SK-N-MC (cell line): ENCODE data around the gene UBAC2.

Source experiments
- DNase-seq: peaks from one replicate; pipeline ENCODE4 v3.0.0-alpha.2; 2011; ENCODE audit warnings: low read depth, low spot score
- H3K27ac ChIP-seq: fragments of 200-600 bp; sonication (generic); 2 replicates; pipeline ENCODE4 v1.5.1; 2016; ENCODE audit warnings: mixed run types
- H3K36me3 ChIP-seq: fragments of 200-600 bp; sonication (generic); 2 replicates; pipeline ENCODE4 v1.6.1; 2017; ENCODE audit warnings: antibody characterized with exemption, low read length, mixed read lengths; ENCODE audit not compliant: insufficient read depth
- H3K4me3 ChIP-seq: fragments of 200-600 bp; sonication (generic); 2 replicates; pipeline ENCODE4 v1.5.1; 2016
- H3K9ac ChIP-seq: fragments of 200-600 bp; sonication (generic); 2 replicates; pipeline ENCODE4 v1.8.0; 2017; ENCODE audit warnings: mixed run types, mixed read lengths; ENCODE audit not compliant: insufficient read length
- H3K9me3 ChIP-seq: fragments of 200-600 bp; sonication (generic); 2 replicates; pipeline ENCODE4 v1.6.1; 2017; ENCODE audit warnings: low read depth, mild to moderate bottlenecking, antibody characterized with exemption, low read length, moderate library complexity, mixed read lengths
- EZH2 ChIP-seq: fragments of 200-600 bp; sonication (generic); IDR thresholded peaks from one replicate; pipeline ENCODE4 v1.6.1; 2017; ENCODE audit warnings: antibody characterized with exemption
- FOXP2 ChIP-seq: optimal IDR thresholded peaks from 2 replicates; pipeline ENCODE3; 2011; ENCODE audit warnings: mild to moderate bottlenecking, moderate library complexity; ENCODE audit not compliant: insufficient read depth; ENCODE audit errors: extremely low read length, control extremely low read depth
- POLR2AphosphoS5 ChIP-seq: IDR thresholded peaks from 2 replicates; pipeline ENCODE4 v1.6.1; 2012; ENCODE audit warnings: mild to moderate bottlenecking, low read depth, low read length, borderline replicate concordance

UBAC2 gene

DNA sequence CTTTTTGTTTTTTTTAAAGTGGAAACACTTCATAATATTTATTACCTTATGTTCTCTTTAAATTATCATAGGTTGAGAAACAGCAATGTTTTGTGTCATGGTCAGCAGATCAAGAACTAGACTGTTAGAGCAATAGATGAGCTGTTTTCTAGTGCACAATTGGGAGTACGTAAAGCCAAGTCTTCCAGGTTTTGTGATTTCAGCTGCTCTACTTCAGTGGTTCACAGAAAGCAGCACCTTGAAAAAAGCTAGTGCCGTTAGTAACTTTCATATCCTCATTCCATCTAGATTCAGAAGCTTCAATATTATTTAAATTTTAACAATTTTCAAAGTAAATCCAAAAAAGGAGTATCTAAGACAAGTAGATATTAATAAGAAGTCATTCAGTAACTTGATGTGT is 55.6 kb downstream of the UBAC2 start:
- H3K9me3 ChIP-seq = no peaks in the 10 kb centered on the region
- peaks cover 11% of the 10 kb centered on the region for H3K36me3 ChIP-seq
- H3K9ac ChIP-seq = no peak overlapping the region
- H3K4me3 ChIP-seq = no peak overlapping the region
- H3K27ac ChIP-seq = no peak overlapping the region
- TF ChIP-seq FOXP2 (no peak), EZH2 (no peak), POLR2AphosphoS5 (no peak)
- DNase-seq = no peak

DNA sequence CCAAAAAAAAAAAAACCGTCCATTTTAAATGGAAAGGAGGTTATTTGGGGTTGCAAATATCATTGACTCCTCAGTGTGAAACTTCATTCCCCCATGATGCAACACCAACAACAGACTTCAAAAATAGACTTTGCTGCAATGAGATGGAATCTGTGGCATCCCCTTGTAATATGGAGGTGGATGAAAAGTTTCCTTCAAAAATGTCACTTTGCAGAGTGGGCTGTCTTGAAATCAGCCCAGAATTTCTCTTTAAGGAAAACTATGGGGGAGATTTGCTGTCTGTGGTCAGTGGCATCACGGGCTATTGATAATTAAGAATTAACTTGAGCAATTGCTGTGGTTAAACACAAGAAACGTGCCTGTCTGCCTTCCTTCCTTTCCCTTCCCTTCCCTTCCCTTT is 56.1 kb downstream of the UBAC2 start:
- no peak overlapping the region for H3K9ac ChIP-seq
- H3K4me3 ChIP-seq = no peak overlapping the region
- no peak for DNase-seq
- no peak overlapping the region for H3K27ac ChIP-seq
- H3K36me3 ChIP-seq = peaks cover 14% of the 10 kb centered on the region
- H3K9me3 ChIP-seq = no peaks in the 10 kb centered on the region
- TF ChIP-seq POLR2AphosphoS5 (no peak), FOXP2 (no peak), EZH2 (no peak)

DNA sequence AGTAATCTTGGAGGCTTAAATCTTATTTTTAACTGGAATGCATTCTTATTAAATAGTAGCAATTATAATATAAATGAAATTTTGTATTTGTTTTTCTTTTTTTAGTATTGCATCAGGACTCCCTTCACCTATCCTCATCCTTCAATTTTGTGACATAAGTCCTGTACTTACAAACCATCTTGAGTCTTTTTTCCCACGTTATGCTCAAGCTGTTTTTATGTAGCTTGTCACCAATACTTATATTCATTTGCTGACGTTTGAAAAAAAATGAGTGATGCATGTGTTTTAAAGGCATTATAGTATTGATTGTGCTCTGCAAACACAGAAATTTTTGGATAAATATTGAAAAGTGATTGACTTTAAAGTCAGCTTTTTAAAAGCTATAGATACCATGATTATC is 56.6 kb downstream of the UBAC2 start:
- Histone ChIP-seq H3K9ac (no peak overlapping the region), H3K4me3 (no peak overlapping the region), H3K36me3 (peaks cover 14% of the 10 kb centered on the region), H3K9me3 (no peaks in the 10 kb centered on the region), H3K27ac (no peak overlapping the region)
- no peak for DNase-seq
- TF ChIP-seq FOXP2 (no peak), POLR2AphosphoS5 (no peak), EZH2 (no peak)

DNA sequence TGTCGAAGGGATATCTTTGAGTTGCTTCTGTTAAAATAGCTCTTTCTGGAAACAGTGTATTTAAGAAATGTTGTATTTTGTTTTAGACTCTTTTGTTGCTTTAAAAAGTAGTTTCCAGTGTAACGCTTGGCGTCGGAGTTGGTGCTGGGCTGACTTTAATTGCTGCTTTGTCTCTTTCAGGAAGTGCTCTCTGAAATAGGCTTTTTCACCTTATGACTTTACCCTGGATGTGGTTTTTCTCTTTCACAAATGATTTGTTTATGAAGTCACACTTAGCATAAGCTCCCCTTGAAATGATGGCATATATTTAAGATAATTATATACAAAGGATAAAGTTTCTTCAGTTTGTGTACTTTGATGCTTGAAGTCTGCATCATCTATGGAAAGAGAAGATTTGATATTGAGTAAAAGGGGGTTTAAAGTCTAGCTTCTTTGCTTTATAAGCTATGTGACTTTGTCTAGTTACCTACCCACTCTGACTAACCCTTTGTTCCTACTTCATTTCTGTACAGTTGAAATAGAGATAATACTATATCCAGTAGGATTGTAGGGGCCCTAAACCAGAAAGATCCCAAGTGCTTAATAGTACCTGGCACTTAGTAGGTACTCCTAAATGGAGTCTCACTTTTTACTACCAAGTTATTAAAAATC is 57.7 kb downstream of the UBAC2 start, which contains the start of gene GPR18:
Gene GPR18 (minus strand): TSS at position 170 of the 651 bp plus-strand sequence. CDS start 2,507 bp downstream, outside the sequence.
- Histone ChIP-seq H3K4me3 (no peak within 1 kb of the TSS), H3K9ac (no peak within 1 kb of the TSS), H3K27ac (no peak within 1 kb of the TSS), H3K9me3 (no peaks in the 10 kb centered on the region), H3K36me3 (peaks cover 14% of the 10 kb centered on the region)
- no peak for TF ChIP-seq EZH2
- no peak for TF ChIP-seq POLR2AphosphoS5
- no peak for TF ChIP-seq FOXP2
- DNase-seq = no peak

DNA sequence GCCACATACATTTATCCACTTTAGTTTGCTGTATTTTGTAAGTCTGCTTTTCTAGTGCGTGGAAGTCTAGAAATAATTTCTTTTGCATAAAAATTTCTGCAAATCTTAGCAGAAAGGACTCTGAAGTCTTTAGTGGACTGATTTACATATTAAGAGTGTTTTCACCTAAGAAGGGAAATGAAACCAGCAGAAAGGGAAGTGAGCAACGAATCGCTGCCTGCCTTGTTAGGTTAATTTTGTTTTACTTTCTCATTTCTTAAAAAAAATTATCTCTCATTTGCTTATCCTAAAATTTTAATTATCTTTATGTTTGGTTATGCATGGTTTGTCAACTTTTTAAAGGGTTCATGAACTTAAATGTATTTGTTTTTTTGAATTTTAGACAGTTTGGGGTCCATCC is 58.3 kb downstream of the UBAC2 start:
- no peak overlapping the region for H3K9ac ChIP-seq
- TF ChIP-seq POLR2AphosphoS5 = no peak
- no peak for TF ChIP-seq FOXP2
- TF ChIP-seq EZH2 = no peak
- no peak overlapping the region for H3K4me3 ChIP-seq
- H3K9me3 ChIP-seq = no peaks in the 10 kb centered on the region
- DNase-seq = no peak
- H3K27ac ChIP-seq = no peak overlapping the region
- peaks cover 12% of the 10 kb centered on the region for H3K36me3 ChIP-seq

DNA sequence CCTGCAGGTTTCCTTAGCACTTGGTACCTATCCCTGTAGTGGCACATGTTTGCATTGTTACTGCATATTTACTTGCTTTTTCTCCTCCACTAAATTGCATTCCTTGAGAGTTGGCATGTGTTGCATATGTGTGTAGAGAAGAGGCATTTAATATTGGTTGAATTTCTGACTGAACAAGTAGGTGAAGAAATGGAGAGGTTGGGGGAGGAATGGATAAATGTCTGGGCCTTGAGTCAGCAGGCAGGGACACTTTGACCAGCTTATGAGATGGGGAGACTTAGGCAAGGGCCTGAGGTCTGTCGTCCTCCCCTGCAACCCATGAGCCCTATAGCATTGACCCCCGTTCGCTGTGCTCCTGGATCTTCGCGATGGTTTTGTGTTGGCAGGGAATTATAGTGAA is 59.6 kb downstream of the UBAC2 start:
- Histone ChIP-seq H3K36me3 (peaks cover 5% of the 10 kb centered on the region), H3K9ac (no peak overlapping the region), H3K9me3 (no peaks in the 10 kb centered on the region), H3K4me3 (no peak overlapping the region), H3K27ac (no peak overlapping the region)
- DNase-seq = no peak
- TF ChIP-seq FOXP2 = no peak
- no peak for TF ChIP-seq POLR2AphosphoS5
- no peak for TF ChIP-seq EZH2

DNA sequence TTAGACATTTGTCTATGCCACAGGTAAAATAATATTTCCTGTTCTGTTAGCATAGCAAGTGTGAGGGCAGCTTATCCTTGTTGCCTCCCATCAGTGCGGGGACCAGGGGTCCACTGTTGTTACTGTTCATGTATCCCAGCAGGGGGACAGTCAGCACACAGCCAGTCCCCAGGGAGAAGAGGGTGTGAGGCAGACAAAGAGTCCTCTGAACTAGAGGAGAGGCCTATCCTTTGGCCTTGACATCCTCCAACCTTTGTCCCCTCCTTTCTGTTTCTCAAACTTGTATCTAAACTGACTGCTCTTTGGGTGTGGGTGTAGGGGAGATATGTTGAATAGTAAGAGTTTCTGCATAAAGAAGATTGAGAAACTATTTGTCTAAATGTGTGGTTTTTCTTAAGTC is 60.4 kb downstream of the UBAC2 start:
- no peak overlapping the region for H3K9ac ChIP-seq
- no peaks in the 10 kb centered on the region for H3K9me3 ChIP-seq
- no peak overlapping the region for H3K27ac ChIP-seq
- no peak overlapping the region for H3K4me3 ChIP-seq
- TF ChIP-seq FOXP2 (no peak), EZH2 (no peak), POLR2AphosphoS5 (no peak)
- peaks cover 2% of the 10 kb centered on the region; the same call in 1 of the 2 replicates for H3K36me3 ChIP-seq
- DNase-seq = no peak

DNA sequence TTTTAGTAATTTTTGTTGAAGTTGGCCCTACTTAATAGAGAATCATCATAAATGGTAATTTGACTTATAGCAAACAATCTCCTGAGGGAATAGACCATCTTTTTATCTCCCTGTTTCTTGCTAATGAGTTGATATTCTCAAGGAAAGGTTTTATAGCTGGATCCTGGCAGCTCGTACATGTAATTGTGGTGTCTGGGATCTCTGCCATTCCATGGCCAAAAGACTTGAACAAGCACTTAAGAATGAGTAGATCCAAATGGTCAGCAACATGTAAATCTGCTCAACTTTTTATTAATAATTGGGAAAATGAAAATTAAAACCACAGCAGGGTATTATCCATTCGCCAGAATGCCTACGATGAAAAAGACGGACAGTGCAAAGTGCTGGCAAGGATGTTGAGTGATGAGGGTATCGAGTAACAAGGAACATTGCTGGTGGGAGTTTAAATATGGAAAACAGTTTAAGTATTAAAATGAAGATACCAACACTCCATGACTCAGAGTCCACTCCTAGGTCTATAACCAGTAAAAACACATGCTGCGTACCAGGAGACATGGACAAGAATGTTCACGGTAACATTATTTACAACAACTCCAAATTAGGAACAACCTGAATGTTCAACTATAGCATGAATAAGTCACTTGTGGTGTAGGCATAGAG is 62.6 kb downstream of the UBAC2 start:
- no peak overlapping the region for H3K9ac ChIP-seq
- no peak for DNase-seq
- H3K27ac ChIP-seq = no peak overlapping the region
- H3K4me3 ChIP-seq = no peak overlapping the region
- no peaks in the 10 kb centered on the region for H3K9me3 ChIP-seq
- H3K36me3 ChIP-seq = peaks cover 2% of the 10 kb centered on the region; the same call in 1 of the 2 replicates
- TF ChIP-seq POLR2AphosphoS5 (no peak), FOXP2 (no peak), EZH2 (no peak)

DNA sequence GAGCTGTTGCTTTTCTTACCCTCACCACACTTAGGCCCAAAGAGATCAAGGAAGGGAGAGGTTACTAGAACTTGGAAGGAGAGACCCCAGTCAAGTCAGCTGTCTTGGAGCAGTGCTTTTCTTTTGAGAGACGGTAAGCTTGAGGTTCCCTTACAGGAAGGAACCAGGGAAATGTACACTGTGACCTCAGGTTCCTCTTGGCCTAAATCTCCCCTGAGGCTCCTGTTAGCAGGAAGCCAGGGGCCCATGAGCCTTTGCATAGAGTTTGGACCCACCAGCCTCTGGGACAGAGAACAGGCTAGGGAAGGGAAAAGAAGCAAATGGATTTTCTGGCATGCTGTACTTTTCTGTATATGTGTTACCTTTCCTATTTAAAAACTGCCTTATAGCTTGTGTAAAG is 63.4 kb downstream of the UBAC2 start:
- TF ChIP-seq FOXP2 (no peak), EZH2 (no peak), POLR2AphosphoS5 (no peak)
- Histone ChIP-seq H3K9ac (no peak overlapping the region), H3K27ac (no peak overlapping the region), H3K36me3 (peaks cover 2% of the 10 kb centered on the region; the same call in 1 of the 2 replicates), H3K4me3 (no peak overlapping the region), H3K9me3 (no peaks in the 10 kb centered on the region)
- DNase-seq = no peak
